Measurements from ENCODE around the gene BMPR1B. TPM values are rescaled to one million over a fixed set of nuclear protein-coding genes. Genes with fewer than 3 reads are reported as not detected.

Gene BMPR1B
- total and polyA plus RNA-seq, 10 donors, result 0.12 to 2.4 (median 1.2) TPM

GRCh38 chr4:94933799-94934198, 176.0 kb downstream of the BMPR1B start:
- intact Hi-C loops (cut with DNase I; ENCODE audit: low total_unique reads), result no loop called here
- TF ChIP-seq POLR2A (IDR thresholded peaks at IDR 0.05) (no peak), POLR2AphosphoS5 (IDR thresholded peaks at IDR 0.05) (no peak)
- TF ChIP-seq, protein P1, sequence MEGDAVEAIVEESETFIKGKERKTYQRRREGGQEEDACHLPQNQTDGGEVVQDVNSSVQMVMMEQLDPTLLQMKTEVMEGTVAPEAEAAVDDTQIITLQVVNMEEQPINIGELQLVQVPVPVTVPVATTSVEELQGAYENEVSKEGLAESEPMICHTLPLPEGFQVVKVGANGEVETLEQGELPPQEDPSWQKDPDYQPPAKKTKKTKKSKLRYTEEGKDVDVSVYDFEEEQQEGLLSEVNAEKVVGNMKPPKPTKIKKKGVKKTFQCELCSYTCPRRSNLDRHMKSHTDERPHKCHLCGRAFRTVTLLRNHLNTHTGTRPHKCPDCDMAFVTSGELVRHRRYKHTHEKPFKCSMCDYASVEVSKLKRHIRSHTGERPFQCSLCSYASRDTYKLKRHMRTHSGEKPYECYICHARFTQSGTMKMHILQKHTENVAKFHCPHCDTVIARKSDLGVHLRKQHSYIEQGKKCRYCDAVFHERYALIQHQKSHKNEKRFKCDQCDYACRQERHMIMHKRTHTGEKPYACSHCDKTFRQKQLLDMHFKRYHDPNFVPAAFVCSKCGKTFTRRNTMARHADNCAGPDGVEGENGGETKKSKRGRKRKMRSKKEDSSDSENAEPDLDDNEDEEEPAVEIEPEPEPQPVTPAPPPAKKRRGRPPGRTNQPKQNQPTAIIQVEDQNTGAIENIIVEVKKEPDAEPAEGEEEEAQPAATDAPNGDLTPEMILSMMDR (IDR thresholded peaks at IDR 0.05 in 8 of 11, conservative IDR thresholded peaks at IDR 0.05 in 3 of 11), result no peak

GRCh38 chr4:94934201-94934600, 176.4 kb downstream of the BMPR1B start:
- intact Hi-C loops (cut with DNase I; ENCODE audit: low total_unique reads), result no loop called here
- Histone ChIP-seq H3K27ac (no peak overlapping the region), H3K36me3 (no peaks in the 10 kb centered on the region), H3K27me3 (replicated peaks in 1 of 7) (no peaks in the 10 kb centered on the region), H3K4me3 (no peak overlapping the region), H3K9me3 (no peaks in the 10 kb centered on the region), H3K4me1 (no peaks in the 10 kb centered on the region)
- no peak for DNase-seq
- TF ChIP-seq POLR2A (IDR thresholded peaks at IDR 0.05) (no peak), POLR2AphosphoS5 (IDR thresholded peaks at IDR 0.05) (no peak)
- TF ChIP-seq, protein P1 (IDR thresholded peaks at IDR 0.05 in 8 of 11, conservative IDR thresholded peaks at IDR 0.05 in 3 of 11), result no peak
- 70 to 96% (median 91%) methylated on average over 5 of the region's 5 CpGs for WGBS, 5 donors

More at GRCh38 chr4:94933799-94934198, 176.0 kb downstream of the BMPR1B start:
- Histone ChIP-seq H3K27ac (no peak overlapping the region), H3K27me3 (replicated peaks in 1 of 7) (no peaks in the 10 kb centered on the region), H3K36me3 (no peaks in the 10 kb centered on the region), H3K9me3 (no peaks in the 10 kb centered on the region), H3K4me3 (no peak overlapping the region), H3K4me1 (no peaks in the 10 kb centered on the region)
- no peak for DNase-seq
- 66 to 91% (median 83%) methylated on average over 4 of the region's 4 CpGs for WGBS, 5 donors

GRCh38 chr4:94934864-94935263, 177.1 kb downstream of the BMPR1B start:
- intact Hi-C loops (cut with DNase I; ENCODE audit: low total_unique reads), result no loop called here
- Histone ChIP-seq H3K9me3 (no peaks in the 10 kb centered on the region), H3K27ac (no peak overlapping the region), H3K4me3 (no peak overlapping the region), H3K36me3 (no peaks in the 10 kb centered on the region), H3K27me3 (replicated peaks in 1 of 7) (no peaks in the 10 kb centered on the region), H3K4me1 (no peaks in the 10 kb centered on the region)
- DNase-seq, result no peak
- TF ChIP-seq, protein P1 (IDR thresholded peaks at IDR 0.05 in 8 of 11, conservative IDR thresholded peaks at IDR 0.05 in 3 of 11), result no peak
- TF ChIP-seq POLR2A (IDR thresholded peaks at IDR 0.05), result no peak
- no peak for TF ChIP-seq POLR2AphosphoS5 (IDR thresholded peaks at IDR 0.05)

- intact Hi-C loops (cut with DNase I; ENCODE audit: low total_unique reads), result no loop called here
- Histone ChIP-seq H3K36me3 (no peaks in the 10 kb centered on the region), H3K27ac (no peak overlapping the region), H3K27me3 (replicated peaks in 1 of 7) (no peaks in the 10 kb centered on the region), H3K9me3 (no peaks in the 10 kb centered on the region), H3K4me3 (no peak overlapping the region), H3K4me1 (no peaks in the 10 kb centered on the region)
- no peak for DNase-seq
- TF ChIP-seq POLR2A (IDR thresholded peaks at IDR 0.05) (no peak), POLR2AphosphoS5 (IDR thresholded peaks at IDR 0.05) (no peak)
- TF ChIP-seq, protein P1 (IDR thresholded peaks at IDR 0.05 in 8 of 11, conservative IDR thresholded peaks at IDR 0.05 in 3 of 11), result no peak
- 80 to 95% (median 84%) methylated on average over 4 of the region's 4 CpGs for WGBS, 5 donors
These were observed 179.1 kb downstream of the BMPR1B start for GRCh38 chr4:94936854-94937253.
